Measurements from ENCODE around the gene PILRB. TPM values are rescaled to one million over a fixed set of nuclear protein-coding genes. Genes with fewer than 3 reads are reported as not detected.
"Not testable (repeated sequence)": the region's sequence is repeated elsewhere in the genome, so short reads cannot be mapped to it uniquely, and the experiment has no call there.

Gene PILRB
- total and polyA plus RNA-seq, 7 experiments from 2014 or later = 1.1 to 137 (median 107) TPM

DNA sequence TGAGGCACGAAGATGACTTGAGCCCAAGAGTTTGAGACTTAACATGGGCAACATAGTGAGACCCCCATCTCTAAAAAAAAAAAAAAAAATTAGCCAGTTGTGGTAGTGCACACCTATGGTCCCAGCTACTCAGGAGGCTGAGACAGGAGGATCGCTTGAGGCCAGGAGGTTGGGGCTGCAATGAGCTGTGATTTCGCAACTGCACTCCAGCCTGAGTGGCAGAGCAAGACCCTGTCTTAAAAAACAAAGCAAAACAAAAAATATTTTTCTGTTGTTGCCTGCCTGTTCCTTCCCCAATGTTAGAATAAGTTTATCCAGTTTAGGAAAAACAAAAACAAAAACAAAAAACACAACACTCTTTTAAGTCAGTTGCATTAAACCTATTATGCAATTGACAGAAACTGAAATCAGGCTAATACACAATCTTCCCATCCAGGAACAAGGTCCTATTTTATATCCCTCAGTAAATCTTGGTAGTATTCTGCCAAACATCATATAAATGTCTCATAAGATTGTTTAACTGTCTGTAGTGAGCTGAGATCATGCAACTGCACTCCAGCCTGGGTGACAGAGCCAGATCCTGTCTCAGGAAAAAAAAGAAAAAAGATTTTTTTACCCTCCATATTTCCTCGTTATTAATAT, 20.3 kb downstream of the PILRB start:
- ChIA-PET POLR2A (no interaction called here), CTCF (no interaction called here)
- Mint-ChIP-seq H3K36me3 (peaks cover 0 to 2% (median 0%) of the 10 kb centered on the region in 5 donors), H3K27ac (no peak overlapping the region), H3K4me3 (no peak overlapping the region), H3K4me1 (peaks cover 0 to 24% (median 17%) of the 10 kb centered on the region in 7 donors), H3K9me3 (no peaks in the 10 kb centered on the region), H3K27me3 (peaks cover 0 to 3% (median 0%) of the 10 kb centered on the region in 5 donors)
- intact Hi-C loops (cut with micrococcal nuclease) = no loop called here
- no peak overlapping the region for H3K4me3 ChIP-seq (ENCODE audit: low read length)
- H3K36me3 ChIP-seq (ENCODE audit: control insufficient read depth in 2 of 3, insufficient read depth in 3 of 3, low read length in 3 of 3) = no peaks in the 10 kb centered on the region
- H3K4me1 ChIP-seq (ENCODE audit: control insufficient read depth in 2 of 2, insufficient read depth in 2 of 2, low read length in 2 of 2) = no peaks in the 10 kb centered on the region
- no peak overlapping the region for H3K27ac ChIP-seq (ENCODE audit: low read depth, low read length)
- DNase-seq (no peak), ATAC-seq (no peak)
- no peaks in the 10 kb centered on the region for H3K27me3 ChIP-seq (ENCODE audit: control insufficient read depth in 2 of 2, insufficient read depth in 2 of 2, low read length in 2 of 2)
- H3K9me3 ChIP-seq (ENCODE audit: control insufficient read depth in 2 of 3, low read length in 3 of 3) = no peaks in the 10 kb centered on the region

DNA sequence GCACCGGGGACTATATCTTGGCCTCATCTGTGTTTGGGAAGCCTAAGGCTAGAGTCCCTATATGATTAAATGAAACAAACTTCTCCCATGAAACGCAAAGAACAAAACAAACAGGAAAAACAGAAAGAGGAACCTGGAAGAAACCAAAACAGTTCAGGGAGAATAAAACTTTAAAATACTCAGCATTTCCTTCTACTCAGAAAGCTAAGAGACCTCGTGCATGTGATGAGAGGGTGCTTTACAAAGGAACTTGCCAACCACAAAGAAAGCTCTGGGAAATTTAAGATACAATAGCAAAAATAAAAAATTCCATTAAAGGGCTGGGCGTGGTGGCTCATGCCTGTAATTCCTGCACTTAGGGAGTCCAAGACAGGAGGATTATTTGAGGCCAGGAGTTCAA, 22.3 kb downstream of the PILRB start:
- H3K36me3 ChIP-seq (ENCODE audit: control insufficient read depth in 2 of 3, insufficient read depth in 3 of 3, low read length in 3 of 3) = no peaks in the 10 kb centered on the region
- H3K36me3 Mint-ChIP-seq = peaks cover 0 to 6% (median 0%) of the 10 kb centered on the region in 5 donors
- ChIA-PET POLR2A (no interaction called here), CTCF (no interaction called here)
- H3K27ac ChIP-seq (ENCODE audit: low read depth, low read length) = no peak overlapping the region
- H3K4me1 ChIP-seq (ENCODE audit: control insufficient read depth in 2 of 2, insufficient read depth in 2 of 2, low read length in 2 of 2) = no peaks in the 10 kb centered on the region
- no peaks in the 10 kb centered on the region for H3K9me3 ChIP-seq (ENCODE audit: control insufficient read depth in 2 of 3, low read length in 3 of 3)
- H3K4me3 ChIP-seq (ENCODE audit: low read length) = no peak overlapping the region
- ATAC-seq (no peak), DNase-seq (no peak)
- peaks cover 0 to 23% (median 8%) of the 10 kb centered on the region in 7 donors for H3K4me1 Mint-ChIP-seq
- peaks cover 0 to 9% (median 0%) of the 10 kb centered on the region in 5 donors for H3K27me3 Mint-ChIP-seq
- intact Hi-C loops (cut with micrococcal nuclease) = no loop called here
- H3K9me3 Mint-ChIP-seq = no peaks in the 10 kb centered on the region
- no peaks in the 10 kb centered on the region for H3K27me3 ChIP-seq (ENCODE audit: control insufficient read depth in 2 of 2, insufficient read depth in 2 of 2, low read length in 2 of 2)
- no peak overlapping the region for H3K4me3 Mint-ChIP-seq
- H3K27ac Mint-ChIP-seq = no peak overlapping the region

DNA sequence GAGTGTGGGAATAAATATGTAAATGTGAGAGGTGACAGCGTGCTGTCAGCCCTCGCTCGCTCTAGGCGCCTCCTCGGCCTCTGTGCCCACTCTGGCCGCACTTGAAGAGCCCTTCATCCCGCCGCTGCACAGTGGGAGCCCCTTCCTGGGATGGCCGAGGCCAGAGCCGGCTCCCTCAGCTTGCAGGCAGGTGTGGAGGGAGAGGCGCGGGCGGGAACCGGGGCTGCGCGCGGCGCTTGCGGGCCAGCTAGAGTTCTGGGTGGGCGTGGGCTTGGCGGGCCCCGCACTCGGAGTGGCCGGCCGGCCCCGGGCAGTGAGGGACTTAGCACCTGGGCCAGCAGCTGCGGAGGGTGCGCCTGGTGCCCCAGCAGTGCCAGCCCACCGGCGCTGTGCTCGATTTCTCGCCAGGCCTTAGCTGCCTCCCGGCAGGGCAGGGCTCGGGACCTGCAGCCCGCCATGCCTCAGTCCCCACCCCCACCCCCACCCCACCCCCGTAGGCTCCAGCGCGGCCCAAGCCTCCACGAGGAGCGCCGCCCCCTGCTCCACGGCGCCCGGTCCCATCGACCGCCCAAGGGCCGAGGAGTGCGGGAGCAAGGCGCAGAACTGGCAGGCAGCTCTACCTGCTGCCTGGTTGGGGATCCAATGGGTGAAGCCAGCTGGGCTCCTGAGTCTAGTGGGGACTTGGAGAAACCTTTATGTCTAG, 23.8 kb downstream of the PILRB start:
- H3K27me3 ChIP-seq (ENCODE audit: control insufficient read depth in 2 of 2, insufficient read depth in 2 of 2, low read length in 2 of 2); H3K27ac ChIP-seq (ENCODE audit: low read depth, low read length); H3K36me3 ChIP-seq (ENCODE audit: control insufficient read depth in 2 of 3, insufficient read depth in 3 of 3, low read length in 3 of 3); H3K4me3 Mint-ChIP-seq; H3K4me3 ChIP-seq (ENCODE audit: low read length); ATAC-seq; H3K9me3 ChIP-seq (ENCODE audit: control insufficient read depth in 2 of 3, low read length in 3 of 3); H3K27me3 Mint-ChIP-seq; H3K4me1 ChIP-seq (ENCODE audit: control insufficient read depth in 2 of 2, insufficient read depth in 2 of 2, low read length in 2 of 2); DNase-seq; H3K36me3 Mint-ChIP-seq; H3K9me3 Mint-ChIP-seq; POLR2A ChIA-PET; intact Hi-C loops (cut with micrococcal nuclease); H3K27ac Mint-ChIP-seq: not testable (repeated sequence)
- peaks cover 0 to 16% (median 8%) of the 10 kb centered on the region in 7 donors for H3K4me1 Mint-ChIP-seq
- CTCF ChIA-PET = interaction anchor here (0.7 kb wide), 1 partner anchor 407 kb away, joined by 3 read pairs; no protein-coding TSS in a partner anchor

DNA sequence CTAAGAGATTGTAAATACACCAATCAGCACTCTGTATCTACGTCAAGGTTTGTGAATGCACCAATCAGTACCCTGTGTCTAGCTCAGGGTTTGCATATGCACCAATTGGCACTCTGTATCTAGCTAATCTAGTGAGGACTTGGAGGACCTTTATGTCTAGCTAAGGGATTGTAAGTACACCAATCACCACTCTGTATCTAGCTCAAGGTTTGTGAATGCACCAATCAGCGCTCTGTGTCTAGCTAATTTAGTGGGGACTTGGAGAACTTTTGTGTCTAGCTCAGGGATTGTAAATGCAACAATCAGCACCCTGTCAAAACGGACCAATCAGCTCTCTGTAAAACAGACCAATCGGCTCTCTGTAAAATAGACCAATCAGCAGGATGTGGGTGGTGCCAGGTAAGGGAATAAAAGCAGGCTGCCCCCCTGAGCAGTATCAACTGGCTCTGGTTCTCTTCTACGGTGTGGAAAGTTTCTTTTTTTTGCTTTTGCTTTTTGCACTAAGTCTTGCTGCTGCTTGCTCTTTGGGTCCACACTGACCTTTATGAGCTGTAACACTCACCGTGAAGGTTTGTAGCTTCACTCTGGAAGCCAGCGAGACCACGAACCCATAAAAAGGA, 24.4 kb downstream of the PILRB start:
- POLR2A ChIA-PET; H3K36me3 Mint-ChIP-seq; H3K36me3 ChIP-seq (ENCODE audit: control insufficient read depth in 2 of 3, insufficient read depth in 3 of 3, low read length in 3 of 3); intact Hi-C loops (cut with micrococcal nuclease); H3K9me3 Mint-ChIP-seq; H3K9me3 ChIP-seq (ENCODE audit: control insufficient read depth in 2 of 3, low read length in 3 of 3); H3K4me1 ChIP-seq (ENCODE audit: control insufficient read depth in 2 of 2, insufficient read depth in 2 of 2, low read length in 2 of 2); H3K4me3 ChIP-seq (ENCODE audit: low read length); H3K27ac ChIP-seq (ENCODE audit: low read depth, low read length); H3K27me3 ChIP-seq (ENCODE audit: control insufficient read depth in 2 of 2, insufficient read depth in 2 of 2, low read length in 2 of 2); H3K27me3 Mint-ChIP-seq: not testable (repeated sequence)
- DNase-seq (peak in 1 of 9 donors; percentile 12), ATAC-seq (peak; percentile 34)
- peaks cover 0 to 16% (median 8%) of the 10 kb centered on the region in 7 donors for H3K4me1 Mint-ChIP-seq
- H3K27ac Mint-ChIP-seq = peak overlapping the region in 4 of 9 donors; percentile 39 to 90 (median 68)
- CTCF ChIA-PET = interaction anchor here (0.7 kb wide), 1 partner anchor 406 kb away, joined by 3 read pairs; no protein-coding TSS in a partner anchor
- peak overlapping the region in 3 of 10 donors; percentile 9 to 56 (median 32) for H3K4me3 Mint-ChIP-seq

DNA sequence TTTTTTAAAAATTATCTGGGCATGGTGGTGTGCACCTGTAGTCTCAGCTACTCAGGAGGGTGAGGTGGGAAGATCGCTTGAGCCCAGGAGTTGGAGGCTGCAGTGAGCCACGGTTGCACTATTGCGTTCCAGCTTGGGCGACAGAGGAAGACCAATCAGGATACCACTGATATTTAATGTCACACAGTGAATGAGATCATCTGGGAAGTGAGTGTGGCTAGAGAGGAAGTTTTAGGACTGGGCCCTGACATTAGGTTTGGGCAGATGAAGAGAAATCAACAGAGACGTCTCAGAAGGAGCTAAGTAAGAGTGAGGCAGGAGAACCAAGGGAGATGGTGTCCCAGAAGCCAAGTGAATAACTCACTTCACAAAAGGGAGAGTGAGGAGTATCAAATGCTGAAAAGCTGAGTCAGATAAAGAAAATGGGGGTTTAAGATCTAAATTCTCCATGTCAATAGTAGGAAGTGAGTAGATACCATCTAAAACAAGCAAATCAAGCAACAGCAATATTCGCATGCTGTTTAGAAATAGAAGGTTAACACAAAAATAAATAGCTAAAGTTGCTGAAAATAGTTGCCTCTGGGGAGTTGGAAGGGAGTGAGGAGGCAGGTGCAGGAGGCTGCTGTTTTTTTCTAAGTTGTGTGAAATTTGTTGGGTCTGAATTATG, 26.8 kb downstream of the PILRB start:
- POLR2A ChIA-PET = no interaction called here
- Histone ChIP-seq H3K36me3 (ENCODE audit: control insufficient read depth in 2 of 3, insufficient read depth in 3 of 3, low read length in 3 of 3) (no peaks in the 10 kb centered on the region), H3K4me1 (ENCODE audit: control insufficient read depth in 2 of 2, insufficient read depth in 2 of 2, low read length in 2 of 2) (no peaks in the 10 kb centered on the region), H3K4me3 (ENCODE audit: low read length) (no peak overlapping the region), H3K9me3 (ENCODE audit: control insufficient read depth in 2 of 3, low read length in 3 of 3) (no peaks in the 10 kb centered on the region), H3K27ac (ENCODE audit: low read depth, low read length) (no peak overlapping the region), H3K27me3 (ENCODE audit: control insufficient read depth in 2 of 2, insufficient read depth in 2 of 2, low read length in 2 of 2) (no peaks in the 10 kb centered on the region)
- DNase-seq = no peak
- H3K4me3 Mint-ChIP-seq = no peak overlapping the region
- no peak overlapping the region for H3K27ac Mint-ChIP-seq
- CTCF ChIA-PET = no interaction called here
- peak; percentile 46 for ATAC-seq
- intact Hi-C loops (cut with micrococcal nuclease) = no loop called here
- peaks cover 0 to 17% (median 8%) of the 10 kb centered on the region in 7 donors for H3K4me1 Mint-ChIP-seq
- H3K36me3 Mint-ChIP-seq = peaks cover 0 to 6% (median 0%) of the 10 kb centered on the region in 5 donors
- no peaks in the 10 kb centered on the region for H3K9me3 Mint-ChIP-seq
- peaks cover 0 to 22% (median 3%) of the 10 kb centered on the region in 5 donors for H3K27me3 Mint-ChIP-seq

DNA sequence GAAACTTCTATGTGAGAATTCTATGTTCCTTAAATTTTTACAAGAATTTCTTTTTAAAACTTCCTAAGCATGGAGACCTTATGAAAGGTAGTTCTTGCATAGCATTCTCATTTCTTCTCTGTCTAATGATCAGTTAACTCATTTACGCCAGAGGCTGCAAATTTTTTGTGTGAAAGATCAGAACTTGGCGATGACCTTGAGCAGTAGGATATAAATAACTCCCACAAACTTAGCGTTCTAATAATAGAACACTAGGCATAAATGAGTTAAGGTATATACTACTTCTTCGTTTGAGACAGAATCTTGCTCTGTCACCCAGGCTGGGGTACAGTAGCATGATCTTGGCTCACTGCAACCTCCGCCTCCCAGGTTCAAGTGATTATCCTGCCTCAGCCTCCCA, 29.0 kb downstream of the PILRB start:
- ChIA-PET POLR2A (no interaction called here), CTCF (no interaction called here)
- H3K36me3 Mint-ChIP-seq = peaks cover 0 to 6% (median 0%) of the 10 kb centered on the region in 5 donors

More for the DNA sequence above, 29.0 kb downstream of the PILRB start:
- H3K4me1 Mint-ChIP-seq = peaks cover 0 to 21% (median 8%) of the 10 kb centered on the region in 7 donors
- H3K27me3 Mint-ChIP-seq = peaks cover 0 to 35% (median 3%) of the 10 kb centered on the region in 5 donors
- Histone ChIP-seq H3K4me3 (ENCODE audit: low read length) (no peak overlapping the region), H3K36me3 (ENCODE audit: control insufficient read depth in 2 of 3, insufficient read depth in 3 of 3, low read length in 3 of 3) (no peaks in the 10 kb centered on the region), H3K9me3 (ENCODE audit: control insufficient read depth in 2 of 3, low read length in 3 of 3) (no peaks in the 10 kb centered on the region), H3K27me3 (ENCODE audit: control insufficient read depth in 2 of 2, insufficient read depth in 2 of 2, low read length in 2 of 2) (no peaks in the 10 kb centered on the region), H3K4me1 (ENCODE audit: control insufficient read depth in 2 of 2, insufficient read depth in 2 of 2, low read length in 2 of 2) (no peaks in the 10 kb centered on the region), H3K27ac (ENCODE audit: low read depth, low read length) (no peak overlapping the region)
- intact Hi-C loops (cut with micrococcal nuclease) = no loop called here
- no peak for ATAC-seq
- H3K4me3 Mint-ChIP-seq = no peak overlapping the region
- no peaks in the 10 kb centered on the region for H3K9me3 Mint-ChIP-seq
- no peak overlapping the region for H3K27ac Mint-ChIP-seq
- DNase-seq = no peak

Measured in naive thymus-derived CD4-positive, alpha-beta T cell (primary cell).